ENCODE data around the gene CYP2D6. TPM values are rescaled to one million over a fixed set of nuclear protein-coding genes. Genes with fewer than 3 reads are reported as not detected.
A peak's percentile ranks its signal among the peaks of the same experiment; 100 is the strongest.
"Not testable (repeated sequence)": the region's sequence is repeated elsewhere in the genome, so short reads cannot be mapped to it uniquely, and the experiment has no call there.

Gene CYP2D6
- total RNA-seq: 1 to 10 TPM in 2 of 4 donors, under 1 TPM in 2; 0.35 to 1.5 (median 1.2) TPM

- 55 to 76% methylated on average over 4 to 5 of the region's 14 CpGs for WGBS, 2 donors
- not testable (repeated sequence) for H3K4me1 ChIP-seq, DNase-seq
These were observed at the start of gene CYP2D6 for GRCh38 chr22:42130639-42131431. Gene CYP2D6 (minus strand): TSS chr22:42130810. CDS start chr22:42130791, 19 bp downstream.

DNA sequence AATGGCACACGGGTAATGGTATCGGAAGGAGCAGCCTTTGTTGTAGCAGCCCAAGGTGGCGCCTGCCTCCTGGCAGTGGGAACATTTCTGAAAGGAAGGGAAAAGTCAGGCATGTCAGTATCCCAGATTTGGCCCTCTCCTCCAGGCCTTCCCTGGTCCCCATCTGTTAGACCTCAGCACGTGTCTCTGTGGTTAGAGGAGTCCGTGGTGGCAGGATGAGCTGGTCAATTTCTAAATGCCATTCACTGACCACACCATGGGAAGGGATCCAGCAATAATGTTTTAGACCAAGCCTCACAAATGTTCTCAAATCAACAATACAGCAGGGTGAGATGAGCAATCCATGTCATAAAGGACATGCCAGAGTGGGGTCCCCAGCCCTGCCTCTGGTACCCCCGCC lies 49.0 kb upstream of the CYP2D6 start:
- 49 to 56% methylated on average over 6 of the region's 6 CpGs for WGBS, 2 donors

More at GRCh38 chr22:42130639-42131431, at the start of gene CYP2D6:
- H3K36me3 ChIP-seq; H3K27ac ChIP-seq; intact Hi-C loops (cut with DNase I); H3K9me3 ChIP-seq; H3K27me3 ChIP-seq; H3K4me3 ChIP-seq: not testable (repeated sequence)

GRCh38 chr22:42178910-42179519 lies 48.4 kb upstream of the CYP2D6 start:
- H3K9me3 ChIP-seq: no peaks in the 10 kb centered on the region
- intact Hi-C loops (cut with DNase I): loop anchor here (10.0 kb wide), 1 partner anchor 256 kb away; the partner anchor contains the start of gene NFAM1
- no peak overlapping the region for H3K4me3 ChIP-seq
- peak overlapping the region in 2 of 4 donors; percentile 23 to 65 for H3K27ac ChIP-seq
- DNase-seq: no peak
- no peak for TF ChIP-seq CTCF (IDR thresholded peaks at IDR 0.05)
- no peak for TF ChIP-seq POLR2A (IDR thresholded peaks at IDR 0.05)
- H3K4me1 ChIP-seq: peaks cover 0 to 59% (median 25%) of the 10 kb centered on the region in 3 donors
- 38% methylated on average over 2 of the region's 2 CpGs for WGBS, 2 donors
- H3K27me3 ChIP-seq: no peaks in the 10 kb centered on the region
- peaks cover 0 to 47% (median 0%) of the 10 kb centered on the region in 3 donors for H3K36me3 ChIP-seq

More for the DNA sequence above, 49.0 kb upstream of the CYP2D6 start:
- Histone ChIP-seq H3K9me3 (no peaks in the 10 kb centered on the region), H3K4me1 (peaks cover 0 to 60% (median 25%) of the 10 kb centered on the region in 3 donors), H3K27me3 (no peaks in the 10 kb centered on the region), H3K4me3 (no peak overlapping the region), H3K27ac (peak overlapping the region; percentile 23 to 65 (median 48)), H3K36me3 (peaks cover 0 to 44% (median 0%) of the 10 kb centered on the region in 3 donors)
- no peak for DNase-seq
- intact Hi-C loops (cut with DNase I): loop anchor here (10.0 kb wide), 2 partner anchors 55 to 255 kb away; partner anchors contain the start of gene NFAM1
- no peak for TF ChIP-seq CTCF (IDR thresholded peaks at IDR 0.05)
- TF ChIP-seq POLR2A (IDR thresholded peaks at IDR 0.05): no peak

GRCh38 chr22:42177891-42178336 lies 47.3 kb upstream of the CYP2D6 start:
- H3K27ac ChIP-seq: no peak overlapping the region
- WGBS, 2 donors: 88 to 93% methylated on average over 4 to 5 of the region's 5 CpGs
- peaks cover 0 to 52% (median 0%) of the 10 kb centered on the region in 3 donors for H3K36me3 ChIP-seq
- H3K4me3 ChIP-seq: no peak overlapping the region
- peaks cover 0 to 60% (median 25%) of the 10 kb centered on the region in 3 donors for H3K4me1 ChIP-seq
- H3K9me3 ChIP-seq: no peaks in the 10 kb centered on the region
- DNase-seq: no peak
- intact Hi-C loops (cut with DNase I): loop anchor here (10.0 kb wide), 1 partner anchor 257 kb away; the partner anchor contains the start of gene NFAM1
- no peaks in the 10 kb centered on the region for H3K27me3 ChIP-seq
- TF ChIP-seq CTCF (IDR thresholded peaks at IDR 0.05) (no peak), POLR2A (IDR thresholded peaks at IDR 0.05) (no peak)

DNA sequence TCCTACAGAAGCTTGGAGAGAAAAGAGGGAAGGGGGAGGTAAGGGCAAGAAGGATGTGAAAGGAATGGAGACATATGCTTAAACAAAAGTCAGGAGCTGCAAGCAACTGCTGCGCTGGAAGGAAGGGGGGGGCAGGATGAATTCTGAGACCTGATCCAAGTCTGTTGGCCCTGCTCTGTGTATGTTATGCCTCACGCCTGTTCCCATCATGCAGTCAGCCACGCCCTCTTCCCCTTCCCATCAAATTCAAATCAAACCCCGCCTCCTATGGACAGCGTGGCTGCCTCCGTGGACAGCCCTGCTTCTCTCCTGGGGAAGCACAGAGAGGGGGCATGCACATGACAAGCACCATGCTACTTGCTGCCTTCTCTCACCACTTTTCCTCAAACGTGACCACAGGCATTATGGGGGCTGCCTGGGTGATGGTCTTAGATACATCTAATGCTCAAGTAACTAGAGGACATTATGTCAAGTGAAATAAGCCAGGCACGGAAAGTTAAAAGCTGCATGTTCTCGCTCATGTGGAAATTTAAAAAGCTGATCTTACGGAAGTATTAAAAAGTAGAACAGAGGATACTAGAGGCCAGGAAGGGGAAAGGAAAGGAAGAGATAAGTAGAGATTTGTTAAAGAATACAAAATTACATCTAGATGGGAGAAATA lies 45.8 kb upstream of the CYP2D6 start:
- no peak overlapping the region for H3K27ac ChIP-seq
- H3K4me3 ChIP-seq: no peak overlapping the region
- peaks cover 0 to 62% (median 0%) of the 10 kb centered on the region in 3 donors for H3K36me3 ChIP-seq
- WGBS, 2 donors: 76 to 86% methylated on average over 9 to 10 of the region's 10 CpGs
- H3K9me3 ChIP-seq: no peaks in the 10 kb centered on the region
- no peaks in the 10 kb centered on the region for H3K27me3 ChIP-seq
- intact Hi-C loops (cut with DNase I): loop anchor here (10.0 kb wide), 1 partner anchor 258 kb away; the partner anchor contains the start of gene NFAM1
- no peak for DNase-seq
- peaks cover 0 to 60% (median 31%) of the 10 kb centered on the region in 3 donors for H3K4me1 ChIP-seq
- TF ChIP-seq POLR2A (IDR thresholded peaks at IDR 0.05) (no peak), CTCF (IDR thresholded peaks at IDR 0.05) (no peak)

All from esophagus squamous epithelium (tissue), 5 donors.